T-helper 17 cell (primary cell): ENCODE results near the gene CACTIN. TPM values are rescaled to one million over a fixed set of nuclear protein-coding genes. Genes with fewer than 3 reads are reported as not detected.

ENCODE experiments used
- ATAC-seq: fragments of 150-1000 bp; cut with Tn5 transposase; 2 replicates; pipeline ENCODE4 v1.10.0; 2021; ENCODE audit warnings: mild to moderate bottlenecking, moderate library complexity
- DNase-seq, 3 donors: peaks; one replicate each; pipeline versions ENCODE4 v3.0.0 to v3.0.0-alpha.2; 2020 to 2021
- H3K9me3 ChIP-seq: one replicate; pipeline ENCODE4 v1.7.0; 2013; ENCODE audit warnings: low read length, mild to moderate bottlenecking; ENCODE audit not compliant: control insufficient read depth, poor library complexity, severe bottlenecking
- H3K27ac Mint-ChIP-seq: one replicate; pipeline ENCODE4 v1.8.0; 2022; ENCODE audit warnings: mild to moderate bottlenecking, moderate library complexity, mixed read lengths
- H3K27me3 Mint-ChIP-seq: one replicate; pipeline ENCODE4 v1.8.0; 2022; ENCODE audit warnings: mixed read lengths
- H3K36me3 Mint-ChIP-seq: one replicate; pipeline ENCODE4 v1.8.0; 2022; ENCODE audit warnings: low read depth, mixed read lengths
- H3K4me1 Mint-ChIP-seq: one replicate; pipeline ENCODE4 v1.8.0; 2022; ENCODE audit warnings: mild to moderate bottlenecking, mixed read lengths
- H3K4me3 Mint-ChIP-seq: one replicate; pipeline ENCODE4 v1.8.0; 2022; ENCODE audit warnings: mild to moderate bottlenecking, moderate library complexity, mixed read lengths
- total RNA-seq, 4 donors: library from RNA in 2 of 4; stranded (reverse) in 2 of 4; gene quantifications; one replicate each; pipeline ENCODE4 v1.2.3 and lab custom pipeline; 2022 to 2026

Gene CACTIN
- total RNA-seq, 2 donors from 2014 or later = 32.8 to 34.4 TPM

- ATAC-seq (no peak), DNase-seq (no peak)
- Mint-ChIP-seq H3K27ac (no peak overlapping the region), H3K36me3 (no peaks in the 10 kb centered on the region), H3K4me1 (peaks cover 2% of the 10 kb centered on the region), H3K27me3 (no peaks in the 10 kb centered on the region), H3K4me3 (no peak overlapping the region)
- no peaks in the 10 kb centered on the region for H3K9me3 ChIP-seq
Measured at GRCh38 chr19:3610745-3611717, 15.6 kb downstream of the CACTIN start.

DNA sequence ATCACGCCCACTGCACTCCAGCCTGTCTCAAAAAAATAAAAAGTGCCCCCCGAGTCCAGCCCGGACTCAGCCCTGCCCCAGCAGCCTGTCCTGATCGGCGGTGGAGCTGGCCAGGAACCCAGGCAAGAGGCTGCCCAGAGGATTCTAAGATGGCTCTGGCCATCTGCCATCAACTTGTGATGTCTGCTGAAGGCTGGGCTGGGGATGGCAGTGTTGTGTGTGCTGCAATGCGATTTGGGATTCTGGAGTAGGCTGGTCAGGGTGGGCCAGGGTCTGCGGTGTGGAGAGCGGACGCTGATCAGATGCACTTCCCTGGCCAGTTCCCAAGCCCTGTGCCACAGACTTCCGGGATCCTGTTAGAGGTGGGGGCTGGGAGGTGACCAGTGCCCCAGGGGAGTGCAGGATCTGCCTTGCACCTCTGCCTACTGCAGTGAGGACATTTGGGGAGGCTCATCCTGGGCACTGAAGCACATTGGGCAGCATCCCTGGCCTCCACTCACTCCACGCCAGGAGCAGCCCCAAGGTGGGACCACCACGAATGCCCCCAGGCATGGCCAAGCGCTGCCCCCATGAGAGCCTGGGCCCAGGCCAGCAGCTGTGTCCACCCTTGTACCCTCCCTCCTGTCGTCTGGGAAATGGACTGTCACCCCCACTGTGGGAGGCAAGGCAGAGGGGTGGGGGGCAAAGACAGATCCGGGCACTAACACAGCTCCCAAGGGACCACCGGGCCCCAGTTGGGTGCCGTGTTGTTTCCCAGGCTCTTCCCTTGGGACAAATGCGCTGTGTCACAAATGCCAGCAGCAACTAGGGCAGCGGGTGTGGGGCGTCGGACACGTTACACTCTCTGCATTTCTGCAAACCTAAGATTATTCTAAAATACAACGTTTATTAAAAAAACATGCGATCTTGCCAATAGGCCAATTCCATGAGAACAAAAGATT, 16.5 kb downstream of the CACTIN start:
- ATAC-seq = no peak
- no peak overlapping the region for H3K4me3 Mint-ChIP-seq
- no peak overlapping the region for H3K27ac Mint-ChIP-seq

DNA sequence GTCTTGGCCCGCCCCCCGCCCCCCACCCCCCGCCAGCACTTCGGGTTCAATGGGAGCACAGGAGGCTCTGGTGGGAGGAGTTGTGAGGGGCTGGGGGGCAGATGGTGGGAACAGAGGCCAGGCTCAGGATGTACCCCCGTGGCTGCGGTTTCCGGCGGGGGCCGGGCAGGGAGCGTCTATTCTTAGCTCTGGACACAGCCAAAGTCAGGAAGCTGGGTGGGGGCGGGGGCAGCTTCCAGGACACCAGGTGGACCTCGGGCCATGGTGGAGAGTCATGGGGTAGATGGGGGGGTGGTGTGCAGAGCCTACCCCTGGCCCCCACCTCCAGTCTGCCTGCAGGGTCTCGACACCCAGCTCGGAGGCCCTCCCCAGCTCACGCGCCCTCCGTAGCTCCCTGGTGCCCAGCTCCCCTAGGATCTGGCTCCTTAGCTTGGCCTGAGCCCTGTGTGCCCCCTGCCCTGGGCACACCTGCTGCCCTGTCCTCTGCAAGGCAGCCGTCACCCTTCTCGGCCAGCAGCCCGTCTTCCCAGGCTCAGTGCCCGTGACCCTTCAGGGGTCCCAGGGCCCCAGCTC, 17.8 kb downstream of the CACTIN start:
- Mint-ChIP-seq H3K27me3 (no peaks in the 10 kb centered on the region), H3K4me1 (peaks cover 2% of the 10 kb centered on the region), H3K27ac (no peak overlapping the region), H3K4me3 (no peak overlapping the region), H3K36me3 (no peaks in the 10 kb centered on the region)
- H3K9me3 ChIP-seq = no peaks in the 10 kb centered on the region
- DNase-seq (no peak), ATAC-seq (no peak)

More for the DNA sequence above, 16.5 kb downstream of the CACTIN start:
- no peaks in the 10 kb centered on the region for H3K9me3 ChIP-seq
- H3K27me3 Mint-ChIP-seq = no peaks in the 10 kb centered on the region
- DNase-seq = no peak
- H3K4me1 Mint-ChIP-seq = peaks cover 2% of the 10 kb centered on the region
- H3K36me3 Mint-ChIP-seq = no peaks in the 10 kb centered on the region

DNA sequence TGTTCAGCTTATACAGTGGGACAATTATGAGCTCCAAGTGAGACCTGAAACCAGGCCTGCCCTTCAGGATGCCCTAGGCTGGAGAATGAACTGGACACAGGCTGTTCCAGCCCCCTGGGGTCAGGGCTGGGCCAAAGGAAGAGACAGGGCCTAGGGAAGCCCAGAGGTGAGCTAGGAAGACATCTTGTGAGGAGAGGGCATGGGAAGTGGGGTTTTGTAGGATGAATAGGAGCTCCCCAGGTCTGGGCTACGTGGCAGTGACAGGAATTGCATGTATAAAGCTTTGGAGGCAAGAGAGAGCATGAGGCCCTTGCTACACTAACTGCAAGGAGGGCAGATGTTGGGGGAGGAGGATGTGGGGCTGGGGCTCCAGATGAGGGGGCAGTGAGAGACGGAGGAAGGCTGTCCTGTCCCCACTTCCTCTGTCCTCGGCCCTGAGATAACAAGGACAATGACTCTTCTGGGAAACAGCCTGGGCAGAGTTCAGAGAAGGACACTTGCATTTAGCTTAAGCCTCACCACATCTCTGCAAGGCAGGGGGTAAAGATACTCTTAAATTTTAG, 18.4 kb downstream of the CACTIN start:
- H3K36me3 Mint-ChIP-seq = no peaks in the 10 kb centered on the region
- H3K4me3 Mint-ChIP-seq = peak overlapping the region; percentile 58
- no peak for DNase-seq
- no peaks in the 10 kb centered on the region for H3K27me3 Mint-ChIP-seq
- H3K9me3 ChIP-seq = no peaks in the 10 kb centered on the region
- H3K27ac Mint-ChIP-seq = no peak overlapping the region
- peaks cover 2% of the 10 kb centered on the region for H3K4me1 Mint-ChIP-seq
- ATAC-seq = no peak

DNA sequence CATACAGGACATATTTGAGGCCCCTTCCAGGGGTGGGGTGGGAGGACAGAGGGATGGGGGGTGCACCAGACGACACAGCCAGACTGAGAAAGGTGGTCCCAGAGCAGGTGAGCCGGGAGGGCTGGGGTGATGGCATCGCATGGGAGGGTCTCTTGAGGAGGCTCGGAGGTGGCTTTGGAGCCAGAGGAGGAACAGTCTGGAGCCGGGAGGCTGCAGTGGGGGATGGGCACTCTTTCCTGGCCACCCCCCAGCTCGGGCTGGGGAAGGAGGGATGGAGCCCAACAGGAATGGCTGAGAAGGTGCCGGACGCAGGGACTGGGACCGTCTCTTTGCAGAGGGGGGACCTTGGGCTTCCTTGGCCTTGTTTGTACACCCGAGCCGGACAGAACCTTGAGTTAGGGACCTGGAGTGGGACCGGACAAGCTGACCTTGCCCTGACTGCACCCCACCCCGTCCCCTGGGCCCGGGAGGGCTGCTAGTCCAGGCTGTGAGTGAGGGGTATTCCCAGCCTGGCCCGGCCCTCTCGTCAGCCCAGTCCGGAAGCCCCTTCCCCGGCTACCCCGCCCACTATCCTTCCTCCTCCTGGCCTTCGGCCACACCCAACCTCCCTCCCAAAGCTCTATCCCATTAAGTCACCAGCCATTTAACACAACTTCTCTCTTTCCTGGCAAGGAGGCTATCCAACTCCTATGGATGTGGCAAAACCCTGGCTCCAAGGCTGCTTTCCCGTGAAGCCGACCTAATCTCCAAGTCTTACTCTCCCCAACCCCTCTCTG, 19.1 kb downstream of the CACTIN start:
- Mint-ChIP-seq H3K4me3 (peak overlapping the region; percentile 58), H3K4me1 (peaks cover 2% of the 10 kb centered on the region), H3K36me3 (no peaks in the 10 kb centered on the region), H3K27ac (no peak overlapping the region), H3K27me3 (no peaks in the 10 kb centered on the region)
- DNase-seq (no peak), ATAC-seq (no peak)
- no peaks in the 10 kb centered on the region for H3K9me3 ChIP-seq

- no peaks in the 10 kb centered on the region for H3K9me3 ChIP-seq
- DNase-seq (peak in 1 of 3 donors; percentile 29), ATAC-seq (peak; percentile 45)
- Mint-ChIP-seq H3K27ac (no peak within 1 kb of the TSS), H3K4me3 (peak within 1 kb of the TSS; percentile 58), H3K36me3 (no peaks in the 10 kb centered on the region), H3K27me3 (no peaks in the 10 kb centered on the region), H3K4me1 (peaks cover 2% of the 10 kb centered on the region)
Measured at GRCh38 chr19:3606690-3607289, 19.8 kb downstream of the CACTIN start, which contains the start of gene TBXA2R. TBXA2R (minus strand) TSS chr19:3606875; CDS start chr19:3600634, 6,241 bp downstream.

GRCh38 chr19:3606174-3606689, 20.4 kb downstream of the CACTIN start:
- no peak overlapping the region for H3K27ac Mint-ChIP-seq
- H3K4me1 Mint-ChIP-seq = peaks cover 2% of the 10 kb centered on the region
- H3K36me3 Mint-ChIP-seq = no peaks in the 10 kb centered on the region
- ATAC-seq (peak; percentile 61), DNase-seq (no peak)
- H3K27me3 Mint-ChIP-seq = no peaks in the 10 kb centered on the region
- no peak overlapping the region for H3K4me3 Mint-ChIP-seq
- H3K9me3 ChIP-seq = no peaks in the 10 kb centered on the region

DNA sequence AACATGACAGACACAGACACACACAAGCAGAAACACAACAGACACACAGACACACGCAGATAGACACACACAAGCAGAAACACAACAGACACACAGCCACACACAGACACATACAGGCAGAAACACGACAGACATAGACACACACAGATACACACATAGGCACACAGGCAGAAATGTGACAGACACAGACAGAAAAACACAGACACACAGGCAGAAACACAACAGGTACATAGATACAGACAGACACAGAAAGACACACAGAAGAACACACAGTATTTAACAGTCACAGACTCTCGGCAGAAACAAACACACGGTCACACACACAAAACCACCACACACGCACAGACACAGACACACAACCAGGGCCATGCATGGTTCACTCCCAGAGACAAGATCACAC, 20.8 kb downstream of the CACTIN start:
- no peaks in the 10 kb centered on the region for H3K36me3 Mint-ChIP-seq
- DNase-seq = no peak
- H3K9me3 ChIP-seq = no peaks in the 10 kb centered on the region
- no peaks in the 10 kb centered on the region for H3K27me3 Mint-ChIP-seq
- ATAC-seq = no peak
- H3K27ac Mint-ChIP-seq = no peak overlapping the region
- H3K4me1 Mint-ChIP-seq = peaks cover 2% of the 10 kb centered on the region
- no peak overlapping the region for H3K4me3 Mint-ChIP-seq

DNA sequence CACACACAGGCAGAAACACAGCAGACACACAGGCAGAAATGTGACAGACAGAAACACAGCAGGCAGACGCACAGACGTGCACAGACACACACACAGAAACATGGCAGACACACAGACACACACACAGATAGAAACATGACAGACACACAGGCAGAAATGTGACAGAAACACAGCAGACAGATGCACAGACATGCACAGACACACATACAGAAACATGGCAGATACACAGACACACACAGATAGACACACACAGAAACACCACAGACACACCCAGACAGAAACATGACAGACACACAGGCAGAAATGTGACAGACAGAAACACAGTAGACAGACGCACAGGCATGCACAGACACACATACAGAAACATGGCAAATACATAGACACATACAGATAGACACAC, 21.2 kb downstream of the CACTIN start:
- H3K4me3 Mint-ChIP-seq = no peak overlapping the region
- H3K27me3 Mint-ChIP-seq = no peaks in the 10 kb centered on the region
- H3K4me1 Mint-ChIP-seq = peaks cover 2% of the 10 kb centered on the region
- H3K27ac Mint-ChIP-seq = no peak overlapping the region
- ATAC-seq (no peak), DNase-seq (no peak)
- H3K36me3 Mint-ChIP-seq = no peaks in the 10 kb centered on the region
- H3K9me3 ChIP-seq = no peaks in the 10 kb centered on the region

DNA sequence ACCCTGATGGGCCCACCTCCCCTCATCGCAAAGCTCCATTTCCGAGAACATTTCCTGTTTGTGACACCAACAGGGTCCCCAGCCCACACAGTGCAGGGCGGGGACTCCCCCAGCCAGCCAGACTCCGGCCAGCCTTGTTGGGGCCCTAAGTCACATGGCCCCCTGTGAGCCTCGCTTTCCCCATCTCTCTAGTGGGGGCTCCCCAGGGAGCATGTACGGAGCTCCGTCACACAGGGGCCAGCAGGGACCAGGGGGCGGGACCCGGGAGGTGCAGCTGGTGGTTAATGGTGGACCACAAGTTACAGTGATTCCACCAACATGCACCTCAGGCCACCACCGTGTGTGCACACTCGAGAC, 21.6 kb downstream of the CACTIN start:
- H3K9me3 ChIP-seq = no peaks in the 10 kb centered on the region
- Mint-ChIP-seq H3K27ac (no peak overlapping the region), H3K4me3 (no peak overlapping the region), H3K4me1 (peaks cover 2% of the 10 kb centered on the region), H3K27me3 (no peaks in the 10 kb centered on the region), H3K36me3 (no peaks in the 10 kb centered on the region)
- ATAC-seq = peak; percentile 57
- DNase-seq = no peak

DNA sequence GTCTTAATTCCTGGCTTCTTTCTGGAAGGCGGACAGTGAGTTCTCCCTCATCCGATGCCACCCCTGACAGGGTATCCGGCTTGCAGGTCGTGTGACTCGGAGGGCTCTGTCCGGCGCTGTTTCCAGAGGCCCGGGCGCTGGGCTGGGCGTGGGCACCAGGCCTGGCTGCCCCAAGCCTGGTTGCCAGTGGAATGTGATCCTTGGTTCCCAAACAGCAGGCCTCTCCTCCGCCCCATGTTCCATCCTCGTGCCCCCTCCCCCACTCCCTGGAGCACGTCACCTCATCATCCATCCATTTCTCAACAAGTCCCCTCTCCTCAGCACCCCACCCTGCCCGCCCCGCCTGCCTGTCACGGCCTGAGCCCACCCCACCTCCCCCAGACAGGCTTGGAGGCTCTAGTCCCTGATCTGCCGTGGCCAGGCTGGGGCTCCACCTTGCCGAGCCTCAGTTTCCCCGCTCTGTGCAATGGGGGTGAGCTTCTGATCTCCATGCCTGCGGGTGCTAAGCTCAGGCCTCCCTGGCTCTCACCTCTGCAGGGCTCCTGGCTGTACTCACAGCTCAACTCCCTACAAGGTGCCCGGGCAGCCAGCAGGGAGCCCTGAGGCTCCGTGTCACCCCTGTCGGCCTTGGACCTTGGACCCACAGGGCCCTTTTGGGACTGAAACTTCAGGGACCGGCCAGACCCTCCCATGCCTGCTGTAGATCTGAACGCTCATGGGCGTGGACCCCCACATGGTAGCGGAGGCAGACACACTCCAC, 22.2 kb downstream of the CACTIN start:
- Mint-ChIP-seq H3K4me1 (peaks cover 2% of the 10 kb centered on the region), H3K27me3 (no peaks in the 10 kb centered on the region), H3K36me3 (no peaks in the 10 kb centered on the region), H3K4me3 (no peak overlapping the region), H3K27ac (no peak overlapping the region)
- H3K9me3 ChIP-seq = no peaks in the 10 kb centered on the region
- no peak for DNase-seq
- peak; percentile 10 for ATAC-seq
